NCI-H146 treated with DMSO at 0.1 percent for 48 hours (cell line): ENCODE measurements around the gene GPR87.

Experiments
- DNase-seq: peaks from one replicate; lab custom pipeline; 2025; ENCODE audit not compliant: unreplicated experiment; lab: John Stamatoyannopoulos, UW

The GPR87 gene

GRCh38 chr3:151318313-151318712 lies 1.7 kb upstream of the GPR87 start:
- no peak for DNase-seq

- no peak for DNase-seq
Measured at GRCh38 chr3:151315846-151316245, 774 bp downstream of the GPR87 start.

- no peak for DNase-seq
Measured at GRCh38 chr3:151315136-151315535, 1.5 kb downstream of the GPR87 start.

GRCh38 chr3:151314593-151314992 lies 2.0 kb downstream of the GPR87 start:
- no peak for DNase-seq

- no peak for DNase-seq
Measured at GRCh38 chr3:151314137-151314536, 2.5 kb downstream of the GPR87 start.

- no peak for DNase-seq
Measured at GRCh38 chr3:151312972-151313371, 3.6 kb downstream of the GPR87 start.

- no peak for DNase-seq
Measured at GRCh38 chr3:151309566-151309965, 7.1 kb downstream of the GPR87 start.

GRCh38 chr3:151307583-151308488 lies 8.8 kb downstream of the GPR87 start:
- no peak for DNase-seq

GRCh38 chr3:151307131-151307530 lies 9.5 kb downstream of the GPR87 start:
- no peak for DNase-seq

- no peak for DNase-seq
Measured at GRCh38 chr3:151306168-151306810, 10.3 kb downstream of the GPR87 start.

GRCh38 chr3:151305775-151306151 lies 10.9 kb downstream of the GPR87 start:
- DNase-seq = no peak

GRCh38 chr3:151305060-151305774 lies 11.4 kb downstream of the GPR87 start:
- no peak for DNase-seq

GRCh38 chr3:151303751-151304150 lies 12.9 kb downstream of the GPR87 start:
- DNase-seq = no peak

- DNase-seq = no peak
Measured at GRCh38 chr3:151301787-151302186, 14.8 kb downstream of the GPR87 start.

- DNase-seq = no peak
Measured at GRCh38 chr3:151300539-151300938, 16.1 kb downstream of the GPR87 start.

- no peak for DNase-seq
Measured at GRCh38 chr3:151299006-151299405, 17.6 kb downstream of the GPR87 start.

- DNase-seq = no peak
Measured at GRCh38 chr3:151297429-151297828, 19.2 kb downstream of the GPR87 start.

- DNase-seq = no peak
Measured at GRCh38 chr3:151296226-151296625, 20.4 kb downstream of the GPR87 start.

GRCh38 chr3:151293127-151293526 lies 23.5 kb downstream of the GPR87 start:
- no peak for DNase-seq

GRCh38 chr3:151290673-151291072 lies 25.9 kb downstream of the GPR87 start:
- DNase-seq = no peak

- DNase-seq = no peak
Measured at GRCh38 chr3:151289445-151289844, 27.2 kb downstream of the GPR87 start.

- no peak for DNase-seq
Measured at GRCh38 chr3:151285940-151286339, 30.7 kb downstream of the GPR87 start.
